ENCODE data around the gene PCDHGA10.

- TF ChIP-seq CTCF (IDR thresholded peaks at IDR 0.05) (peak in 1 of 5 experiments; percentile 14), POLR2A (IDR thresholded peaks at IDR 0.05) (no peak)
These were observed 42.6 kb upstream of the PCDHGA10 start, which contains the start of gene PCDHGB3 for GRCh38 chr5:141369994-141370848.

All from transverse colon (tissue), 3 donors.